ENCODE measurements around the gene FSD1.
A peak's percentile ranks its signal among the peaks of the same experiment; 100 is the strongest.
"Not testable (repeated sequence)": the region's sequence is repeated elsewhere in the genome, so short reads cannot be mapped to it uniquely, and the experiment has no call there.

Gene FSD1

GRCh38 chr19:4320419-4320818 lies 16.0 kb downstream of the FSD1 start:
- DNase-seq: no peak

DNA sequence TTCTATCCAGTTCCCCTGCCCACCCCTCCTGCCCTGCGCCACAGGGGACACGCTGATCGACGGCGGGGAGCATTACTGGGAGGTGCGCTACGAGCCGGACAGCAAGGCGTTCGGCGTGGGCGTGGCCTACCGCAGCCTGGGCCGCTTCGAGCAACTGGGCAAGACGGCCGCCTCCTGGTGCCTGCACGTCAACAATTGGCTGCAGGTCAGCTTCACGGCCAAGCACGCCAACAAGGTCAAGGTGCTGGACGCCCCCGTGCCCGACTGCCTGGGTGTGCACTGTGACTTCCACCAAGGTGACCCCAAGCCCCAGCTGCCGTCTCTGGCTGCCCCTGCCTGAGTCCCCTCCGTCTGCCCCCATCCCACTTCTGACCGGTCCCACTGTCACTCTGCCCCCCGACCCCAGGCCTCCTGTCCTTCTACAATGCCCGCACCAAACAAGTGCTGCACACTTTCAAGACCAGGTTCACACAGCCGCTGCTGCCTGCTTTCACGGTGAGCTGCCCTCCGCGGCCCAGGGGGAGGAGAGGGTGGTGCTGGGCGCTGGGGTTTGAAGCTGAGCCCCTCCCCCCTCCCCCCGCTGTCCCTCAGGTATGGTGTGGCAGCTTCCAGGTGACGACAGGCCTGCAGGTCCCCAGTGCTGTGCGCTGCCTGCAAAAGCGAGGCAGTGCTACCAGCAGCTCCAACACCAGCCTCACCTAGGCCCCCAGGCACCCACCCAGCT lies 18.7 kb downstream of the FSD1 start:
- DNase-seq: no peak

GRCh38 chr19:4323692-4324091 lies 19.3 kb downstream of the FSD1 start:
- DNase-seq: no peak

DNA sequence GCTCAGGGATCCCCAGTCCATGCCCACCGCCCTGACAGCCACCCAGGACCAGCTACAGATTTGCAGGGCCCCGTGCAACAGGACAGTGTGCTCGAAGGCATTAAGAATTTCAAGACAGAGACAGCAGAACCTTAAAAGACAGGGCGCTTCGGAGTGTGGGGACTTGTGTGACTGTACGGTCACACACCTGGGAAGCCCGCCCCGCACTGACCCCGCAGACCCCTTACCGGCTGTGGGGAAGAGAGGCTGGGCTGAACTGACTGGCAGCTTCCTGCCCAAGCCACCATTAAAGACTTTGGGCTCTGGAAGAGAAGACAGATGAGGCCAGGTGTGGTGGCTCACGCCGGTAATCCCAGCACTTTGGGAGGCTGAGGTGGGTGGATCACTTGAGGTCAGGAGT lies 19.8 kb downstream of the FSD1 start:
- DNase-seq: no peak

GRCh38 chr19:4326215-4326836 lies 21.9 kb downstream of the FSD1 start:
- DNase-seq: no peak

GRCh38 chr19:4326837-4327251 lies 22.4 kb downstream of the FSD1 start:
- DNase-seq: no peak

DNA sequence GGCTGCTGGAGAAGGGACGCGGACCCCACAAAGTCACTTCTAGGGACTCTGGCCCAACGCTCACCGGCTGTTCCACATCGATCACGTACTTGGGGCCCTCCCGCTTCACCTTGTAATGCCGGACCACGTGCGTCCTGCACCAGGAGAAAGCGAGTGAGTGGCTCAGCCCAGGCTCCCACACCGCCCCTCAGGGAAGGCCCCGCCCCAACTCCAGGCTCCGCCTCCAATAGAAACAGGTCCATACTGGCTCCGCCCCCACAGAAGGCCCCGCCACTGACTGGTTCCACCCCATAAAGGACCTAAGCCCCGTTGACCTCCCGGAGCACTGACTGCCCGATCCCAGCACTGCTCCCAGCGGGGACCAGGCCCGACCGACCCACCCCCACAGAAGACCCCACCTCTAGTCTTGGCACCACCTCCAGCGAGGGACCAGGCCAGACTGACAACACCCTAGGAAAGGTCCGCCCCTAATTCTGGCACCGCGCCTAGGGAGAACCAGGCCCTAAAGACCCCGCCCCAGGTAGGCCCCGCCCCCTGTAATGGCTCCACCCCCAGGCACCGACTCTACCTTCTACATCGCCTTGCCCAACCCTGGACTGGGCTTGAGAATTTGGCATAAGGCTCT lies 23.0 kb downstream of the FSD1 start:
- no peak for DNase-seq

DNA sequence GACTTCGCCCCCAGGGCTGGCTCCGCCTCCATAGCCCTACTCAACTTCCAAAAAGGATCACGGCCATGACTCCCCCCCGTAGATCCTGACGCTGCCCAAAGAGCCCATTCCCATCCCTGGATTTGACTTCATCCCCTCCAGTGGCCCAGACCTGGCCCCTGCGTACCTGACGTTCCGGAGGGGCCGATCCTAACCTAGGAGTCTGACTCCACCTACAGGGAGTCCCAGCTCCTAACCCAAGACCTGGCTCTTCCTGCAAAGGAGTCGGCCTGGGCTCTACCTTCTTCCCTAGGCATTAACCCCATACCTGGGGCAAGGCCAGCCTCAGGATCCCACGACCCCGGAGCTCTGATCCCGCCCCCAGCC lies 23.5 kb downstream of the FSD1 start:
- DNase-seq: no peak

DNA sequence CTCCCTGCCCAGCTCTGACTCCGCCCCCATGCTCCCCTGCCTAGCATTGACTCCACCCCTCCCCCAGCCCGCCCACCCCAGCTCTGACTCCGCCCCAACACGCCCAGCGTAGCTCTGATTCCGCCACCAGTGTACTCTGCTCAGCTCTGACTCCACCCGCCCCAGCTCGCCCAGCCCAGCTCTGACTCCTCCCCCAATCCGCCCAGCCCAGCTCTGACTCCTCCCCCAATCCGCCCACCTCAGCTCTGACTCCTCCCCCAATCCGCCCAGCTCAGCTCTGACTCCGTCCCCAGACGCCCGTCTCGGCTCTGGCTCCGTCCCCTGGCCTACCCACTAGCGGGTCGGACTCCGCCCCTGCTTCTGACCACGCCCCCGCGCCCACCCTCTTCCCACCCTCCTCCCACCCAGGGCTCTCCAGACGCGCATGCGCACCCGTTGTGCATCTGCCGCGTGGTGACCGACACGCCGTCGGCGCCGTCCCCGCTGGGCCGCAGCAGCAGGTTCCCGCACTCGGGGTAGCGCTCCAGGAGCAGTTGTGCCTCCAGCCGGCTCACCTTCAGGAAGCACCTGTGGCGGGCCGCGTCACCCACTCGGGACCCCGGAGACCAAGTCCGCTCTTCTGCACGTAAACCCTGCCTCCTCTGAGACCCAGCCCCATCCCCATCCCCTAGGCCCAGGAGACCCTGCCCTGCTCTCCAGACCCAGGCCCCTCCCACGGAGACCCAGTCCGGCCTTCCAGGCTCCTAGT lies 24.0 kb downstream of the FSD1 start:
- peak; percentile 1 for DNase-seq

DNA sequence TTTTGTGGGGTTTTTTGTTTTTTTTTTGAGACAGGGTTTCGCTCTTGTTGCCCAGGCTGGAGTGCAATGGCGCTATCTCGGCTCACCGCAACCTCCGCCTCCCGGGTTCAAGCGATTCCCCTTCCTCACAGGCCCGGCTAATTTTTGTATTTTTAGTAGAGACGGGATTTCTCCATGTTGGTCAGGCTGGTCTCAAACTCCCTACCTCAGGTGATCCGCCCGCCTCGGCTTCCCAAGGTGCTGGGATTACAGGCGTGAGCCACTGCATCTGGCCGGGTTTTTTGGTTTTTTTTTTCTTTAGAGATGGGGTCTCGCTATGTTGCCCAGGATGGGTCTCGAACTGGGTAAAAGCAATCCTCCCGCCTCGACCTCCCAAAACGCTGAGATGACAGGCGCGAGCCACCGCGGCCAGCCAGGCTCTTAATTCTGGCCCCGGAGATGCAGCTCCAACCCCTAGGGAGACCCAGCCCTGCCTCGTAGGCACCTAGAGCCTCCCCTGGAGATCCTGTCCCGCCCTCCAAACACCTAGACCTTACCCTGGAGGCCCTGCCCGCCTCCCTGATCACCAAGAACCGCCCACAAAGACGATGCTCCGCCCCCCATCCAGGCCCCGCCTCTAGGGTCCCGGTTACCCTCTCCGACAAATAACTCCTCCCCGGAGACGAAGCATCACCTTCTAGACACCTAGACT lies 24.7 kb downstream of the FSD1 start:
- not testable (repeated sequence) for DNase-seq

- no peak for DNase-seq
These were observed 25.5 kb downstream of the FSD1 start for GRCh38 chr19:4329858-4330257.

DNA sequence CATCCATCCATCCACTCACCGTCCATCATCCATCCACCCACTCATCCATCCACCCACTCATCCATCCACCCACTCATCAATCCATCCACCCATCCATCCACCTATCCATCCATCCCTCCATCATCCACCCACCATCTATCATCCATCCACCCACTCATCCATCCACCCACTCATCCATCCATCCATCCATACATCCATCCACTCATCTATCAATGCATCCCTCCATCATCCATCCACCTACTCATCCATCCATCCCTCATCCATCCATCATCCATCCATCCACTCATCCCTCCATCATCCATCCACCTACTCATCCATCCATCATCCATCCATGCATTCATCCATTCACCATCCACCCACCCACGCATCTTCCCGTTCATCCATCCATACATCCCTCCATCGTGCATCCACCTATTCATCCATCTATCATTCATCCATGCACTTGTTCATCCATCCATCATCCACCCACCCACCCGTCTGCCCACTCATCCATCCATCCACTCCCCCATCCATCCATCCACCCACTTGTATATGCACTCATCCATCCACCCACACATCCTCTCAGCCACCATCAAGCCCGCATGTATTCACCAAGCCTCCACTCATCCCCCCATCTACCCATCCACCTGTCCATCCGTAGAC lies 30.7 kb downstream of the FSD1 start:
- DNase-seq: no peak

- peak; percentile 66 for DNase-seq
These were observed 33.6 kb downstream of the FSD1 start for GRCh38 chr19:4337906-4338440.

GRCh38 chr19:4338441-4339355 lies 34.3 kb downstream of the FSD1 start, which contains the start of gene STAP2:
TSS of gene STAP2 (minus strand) at chr19:4338827. CDS start at chr19:4338753, 74 bp downstream.
- no peak for DNase-seq

GRCh38 chr19:4342314-4342614 lies 37.9 kb downstream of the FSD1 start:
- no peak for DNase-seq

DNA sequence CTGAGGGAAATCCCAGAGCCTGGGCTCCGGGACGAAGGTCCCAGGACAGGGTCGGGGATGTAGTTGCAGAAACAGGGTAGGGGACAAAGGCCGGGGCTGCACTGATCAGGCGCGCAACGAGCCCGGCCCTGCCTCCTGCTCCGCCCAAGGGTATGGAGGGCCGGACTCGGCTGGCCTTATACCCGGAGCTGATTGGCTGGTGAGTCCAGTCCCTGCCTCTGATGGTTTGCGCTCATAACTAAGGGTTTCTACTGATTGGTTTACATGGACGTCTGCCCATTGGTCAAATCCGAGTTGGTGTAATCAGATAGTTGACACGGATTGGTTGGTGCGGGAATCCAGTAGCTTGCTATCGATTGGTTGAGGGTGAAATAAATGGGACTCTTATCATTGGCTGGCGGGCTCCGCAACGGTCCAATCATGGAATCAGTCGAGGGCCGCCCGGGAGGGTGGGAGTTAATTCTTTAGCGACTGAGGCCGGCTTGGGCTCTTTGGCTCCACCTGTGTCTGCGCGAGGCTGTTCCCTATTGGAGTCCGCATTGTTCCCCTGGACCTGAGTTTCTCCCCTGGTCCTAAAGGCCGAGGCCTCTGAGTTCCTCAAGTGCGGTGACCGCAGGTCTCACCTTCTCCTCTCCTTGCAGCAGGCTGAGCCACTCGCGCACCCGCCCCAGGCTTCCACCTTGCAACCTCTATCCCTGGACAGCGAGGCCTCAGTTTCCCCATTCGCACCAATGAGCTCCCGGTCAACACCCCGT lies 38.4 kb downstream of the FSD1 start:
- peak; percentile 98 for DNase-seq

GRCh38 chr19:4343370-4344307 lies 39.2 kb downstream of the FSD1 start, which contains the start of gene MPND:
TSS of gene MPND (plus strand) at chr19:4343562. CDS start at chr19:4343594, 32 bp downstream.
- DNase-seq: peak; percentile 83

DNA sequence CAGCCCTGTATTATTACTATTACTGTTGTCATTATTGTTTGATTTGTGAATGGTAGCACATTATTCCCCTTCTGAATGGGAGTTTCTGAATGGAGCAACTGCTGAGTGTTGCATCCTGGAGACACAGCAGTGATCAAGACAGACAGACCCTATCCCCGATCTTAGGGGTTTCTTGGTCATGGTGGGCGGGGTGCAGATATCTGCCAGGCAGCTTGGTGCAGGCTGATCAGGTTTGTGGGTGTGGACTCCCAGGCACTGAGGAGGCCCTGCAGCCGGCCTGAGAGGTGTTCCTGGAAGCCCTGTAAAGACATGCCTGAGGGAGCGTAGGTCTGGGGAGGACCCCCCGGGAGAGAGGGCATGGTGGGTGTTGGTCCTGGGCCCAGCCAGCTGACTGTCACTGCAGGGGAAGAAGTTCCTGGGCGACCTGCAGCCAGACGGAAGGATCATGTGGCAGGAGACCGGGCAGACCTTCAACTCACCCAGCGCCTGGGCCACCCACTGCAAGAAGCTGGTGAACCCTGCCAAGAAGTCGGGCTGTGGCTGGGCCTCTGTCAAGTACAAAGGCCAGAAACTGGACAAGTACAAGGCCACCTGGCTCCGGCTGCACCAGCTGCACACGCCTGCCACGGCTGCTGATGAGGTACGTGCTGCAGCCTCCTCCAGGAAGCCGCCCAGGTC lies 41.1 kb downstream of the FSD1 start:
- DNase-seq: no peak

DNA sequence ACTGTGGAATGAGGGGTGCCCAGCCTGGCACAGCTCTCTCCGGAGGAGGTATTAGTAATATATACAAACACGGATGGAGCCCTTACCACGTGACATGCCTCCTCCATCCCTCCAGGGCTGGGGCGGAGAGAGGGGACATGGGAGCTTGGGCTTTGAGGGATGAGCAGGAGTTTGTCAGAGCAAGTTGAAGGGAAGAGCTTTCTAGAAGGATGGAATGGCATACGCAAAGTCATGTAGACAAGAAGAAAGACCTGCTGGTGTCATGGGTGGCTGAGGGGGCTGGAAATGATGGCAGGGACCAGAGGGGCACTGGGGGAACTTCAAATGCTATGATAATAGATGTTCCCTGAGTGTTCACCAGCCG lies 41.6 kb downstream of the FSD1 start:
- no peak for DNase-seq

All from OCI-M1 (cell line).